ENCODE data around the gene TTLL6. TPM values are rescaled to one million over a fixed set of nuclear protein-coding genes. Genes with fewer than 3 reads are reported as not detected.

TTLL6 gene
- total and polyA plus RNA-seq, 9 of the 15 experiments (the other 6 are each of a cell fraction or from before 2014, with no cell fraction given) = 0.05 TPM; not detected in 8

GRCh38 chr17:48815311-48815710, 1.7 kb downstream of the TTLL6 start:
- 3% methylated on average over 3 of the region's 3 CpGs for WGBS (ENCODE audit: insufficient coverage, low coverage, missing lambda C conversion rate)
- Histone ChIP-seq H2AFZ (ENCODE audit: low read depth, low read length) (no peak overlapping the region), H3K79me2 (ENCODE audit: control insufficient read depth, insufficient read depth, low read length) (no peaks in the 10 kb centered on the region), H3K27ac (ENCODE audit: extremely low read depth, low read depth, low read length) (no peak overlapping the region), H4K20me1 (replicated peaks; ENCODE audit: control insufficient read depth, insufficient read depth, low read length) (no peaks in the 10 kb centered on the region; the same call in 1 of the 2 replicates), H3K9me1 (ENCODE audit: control insufficient read depth, insufficient read depth, low read length) (no peaks in the 10 kb centered on the region), H3K4me3 (no peak overlapping the region), H3K27me3 (ENCODE audit: control insufficient read depth in 2 of 2, insufficient read depth in 2 of 2, low read length in 2 of 2) (peaks cover 14 to 44% of the 10 kb centered on the region in 2 experiments), H3K4me1 (replicated peaks in 1 of 2; ENCODE audit: control insufficient read depth in 2 of 2, insufficient read depth in 2 of 2, low read length in 2 of 2) (peaks cover 0 to 11% of the 10 kb centered on the region in 2 experiments; a peak in 3 of 5 replicates), H3K9me3 (replicated peaks; ENCODE audit: control insufficient read depth, insufficient read depth, low read depth, low read length) (no peaks in the 10 kb centered on the region), H3K9ac (ENCODE audit: insufficient read depth in 1 of 2, low read depth in 2 of 2, low read length in 2 of 2) (no peak overlapping the region), H3K36me3 (ENCODE audit: control insufficient read depth, insufficient read depth, low read length) (no peaks in the 10 kb centered on the region), H3K4me2 (ENCODE audit: insufficient read depth, low read length) (no peak overlapping the region)
- BruUV-seq (replicated peaks) = no TSS peak
- in situ Hi-C loops (cut with MboI) (loop anchor here (10.0 kb wide), 1 partner anchor 219 kb away; no protein-coding TSS in a partner anchor), intact Hi-C loops (cut with micrococcal nuclease) (no loop called here)
- no peak for FAIRE-seq
- ATAC-seq = no peak
- CTCF ChIA-PET (ENCODE audit: low intra/inter-chr PET ratio) = interaction anchor here (2.5 to 4.5 kb wide), 2 partner anchors 63 to 217 kb away, joined by 13 to 43 read pairs; no protein-coding TSS in a partner anchor
- POLR2A ChIA-PET = interaction anchor here (1.2 to 1.5 kb wide), 3 partner anchors 17 to 63 kb away, joined by 3 to 4 read pairs (median 3); no protein-coding TSS in a partner anchor
- DNase-seq (ENCODE audit: extremely low read depth in 1 of 4, low spot score in 3 of 4) = no peak
- TF ChIP-seq ESRRA (IDR thresholded peaks at IDR 0.05; ENCODE audit: borderline replicate concordance, low read depth) = no peak
- no peak for TF ChIP-seq ZNF174 (CRISPR knock-in tag; IDR thresholded peaks at IDR 0.05)
- TF ChIP-seq ZNF830 (CRISPR knock-in tag; IDR thresholded peaks at IDR 0.05) = no peak
- no peak for TF ChIP-seq ZNF311 (CRISPR knock-in tag; IDR thresholded peaks at IDR 0.05)
- no peak for TF ChIP-seq TCFL5 (CRISPR knock-in tag; conservative IDR thresholded peaks at IDR 0.05)
- no peak for TF ChIP-seq SMARCB1 (IDR thresholded peaks at IDR 0.05; ENCODE audit: insufficient read length, low read depth)
- TF ChIP-seq, protein P1, sequence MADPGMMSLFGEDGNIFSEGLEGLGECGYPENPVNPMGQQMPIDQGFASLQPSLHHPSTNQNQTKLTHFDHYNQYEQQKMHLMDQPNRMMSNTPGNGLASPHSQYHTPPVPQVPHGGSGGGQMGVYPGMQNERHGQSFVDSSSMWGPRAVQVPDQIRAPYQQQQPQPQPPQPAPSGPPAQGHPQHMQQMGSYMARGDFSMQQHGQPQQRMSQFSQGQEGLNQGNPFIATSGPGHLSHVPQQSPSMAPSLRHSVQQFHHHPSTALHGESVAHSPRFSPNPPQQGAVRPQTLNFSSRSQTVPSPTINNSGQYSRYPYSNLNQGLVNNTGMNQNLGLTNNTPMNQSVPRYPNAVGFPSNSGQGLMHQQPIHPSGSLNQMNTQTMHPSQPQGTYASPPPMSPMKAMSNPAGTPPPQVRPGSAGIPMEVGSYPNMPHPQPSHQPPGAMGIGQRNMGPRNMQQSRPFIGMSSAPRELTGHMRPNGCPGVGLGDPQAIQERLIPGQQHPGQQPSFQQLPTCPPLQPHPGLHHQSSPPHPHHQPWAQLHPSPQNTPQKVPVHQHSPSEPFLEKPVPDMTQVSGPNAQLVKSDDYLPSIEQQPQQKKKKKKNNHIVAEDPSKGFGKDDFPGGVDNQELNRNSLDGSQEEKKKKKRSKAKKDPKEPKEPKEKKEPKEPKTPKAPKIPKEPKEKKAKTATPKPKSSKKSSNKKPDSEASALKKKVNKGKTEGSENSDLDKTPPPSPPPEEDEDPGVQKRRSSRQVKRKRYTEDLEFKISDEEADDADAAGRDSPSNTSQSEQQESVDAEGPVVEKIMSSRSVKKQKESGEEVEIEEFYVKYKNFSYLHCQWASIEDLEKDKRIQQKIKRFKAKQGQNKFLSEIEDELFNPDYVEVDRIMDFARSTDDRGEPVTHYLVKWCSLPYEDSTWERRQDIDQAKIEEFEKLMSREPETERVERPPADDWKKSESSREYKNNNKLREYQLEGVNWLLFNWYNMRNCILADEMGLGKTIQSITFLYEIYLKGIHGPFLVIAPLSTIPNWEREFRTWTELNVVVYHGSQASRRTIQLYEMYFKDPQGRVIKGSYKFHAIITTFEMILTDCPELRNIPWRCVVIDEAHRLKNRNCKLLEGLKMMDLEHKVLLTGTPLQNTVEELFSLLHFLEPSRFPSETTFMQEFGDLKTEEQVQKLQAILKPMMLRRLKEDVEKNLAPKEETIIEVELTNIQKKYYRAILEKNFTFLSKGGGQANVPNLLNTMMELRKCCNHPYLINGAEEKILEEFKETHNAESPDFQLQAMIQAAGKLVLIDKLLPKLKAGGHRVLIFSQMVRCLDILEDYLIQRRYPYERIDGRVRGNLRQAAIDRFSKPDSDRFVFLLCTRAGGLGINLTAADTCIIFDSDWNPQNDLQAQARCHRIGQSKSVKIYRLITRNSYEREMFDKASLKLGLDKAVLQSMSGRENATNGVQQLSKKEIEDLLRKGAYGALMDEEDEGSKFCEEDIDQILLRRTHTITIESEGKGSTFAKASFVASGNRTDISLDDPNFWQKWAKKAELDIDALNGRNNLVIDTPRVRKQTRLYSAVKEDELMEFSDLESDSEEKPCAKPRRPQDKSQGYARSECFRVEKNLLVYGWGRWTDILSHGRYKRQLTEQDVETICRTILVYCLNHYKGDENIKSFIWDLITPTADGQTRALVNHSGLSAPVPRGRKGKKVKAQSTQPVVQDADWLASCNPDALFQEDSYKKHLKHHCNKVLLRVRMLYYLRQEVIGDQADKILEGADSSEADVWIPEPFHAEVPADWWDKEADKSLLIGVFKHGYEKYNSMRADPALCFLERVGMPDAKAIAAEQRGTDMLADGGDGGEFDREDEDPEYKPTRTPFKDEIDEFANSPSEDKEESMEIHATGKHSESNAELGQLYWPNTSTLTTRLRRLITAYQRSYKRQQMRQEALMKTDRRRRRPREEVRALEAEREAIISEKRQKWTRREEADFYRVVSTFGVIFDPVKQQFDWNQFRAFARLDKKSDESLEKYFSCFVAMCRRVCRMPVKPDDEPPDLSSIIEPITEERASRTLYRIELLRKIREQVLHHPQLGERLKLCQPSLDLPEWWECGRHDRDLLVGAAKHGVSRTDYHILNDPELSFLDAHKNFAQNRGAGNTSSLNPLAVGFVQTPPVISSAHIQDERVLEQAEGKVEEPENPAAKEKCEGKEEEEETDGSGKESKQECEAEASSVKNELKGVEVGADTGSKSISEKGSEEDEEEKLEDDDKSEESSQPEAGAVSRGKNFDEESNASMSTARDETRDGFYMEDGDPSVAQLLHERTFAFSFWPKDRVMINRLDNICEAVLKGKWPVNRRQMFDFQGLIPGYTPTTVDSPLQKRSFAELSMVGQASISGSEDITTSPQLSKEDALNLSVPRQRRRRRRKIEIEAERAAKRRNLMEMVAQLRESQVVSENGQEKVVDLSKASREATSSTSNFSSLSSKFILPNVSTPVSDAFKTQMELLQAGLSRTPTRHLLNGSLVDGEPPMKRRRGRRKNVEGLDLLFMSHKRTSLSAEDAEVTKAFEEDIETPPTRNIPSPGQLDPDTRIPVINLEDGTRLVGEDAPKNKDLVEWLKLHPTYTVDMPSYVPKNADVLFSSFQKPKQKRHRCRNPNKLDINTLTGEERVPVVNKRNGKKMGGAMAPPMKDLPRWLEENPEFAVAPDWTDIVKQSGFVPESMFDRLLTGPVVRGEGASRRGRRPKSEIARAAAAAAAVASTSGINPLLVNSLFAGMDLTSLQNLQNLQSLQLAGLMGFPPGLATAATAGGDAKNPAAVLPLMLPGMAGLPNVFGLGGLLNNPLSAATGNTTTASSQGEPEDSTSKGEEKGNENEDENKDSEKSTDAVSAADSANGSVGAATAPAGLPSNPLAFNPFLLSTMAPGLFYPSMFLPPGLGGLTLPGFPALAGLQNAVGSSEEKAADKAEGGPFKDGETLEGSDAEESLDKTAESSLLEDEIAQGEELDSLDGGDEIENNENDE (IDR thresholded peaks at IDR 0.05; ENCODE audit: low read depth, low read length) = no peak
- TF ChIP-seq, protein P2, sequence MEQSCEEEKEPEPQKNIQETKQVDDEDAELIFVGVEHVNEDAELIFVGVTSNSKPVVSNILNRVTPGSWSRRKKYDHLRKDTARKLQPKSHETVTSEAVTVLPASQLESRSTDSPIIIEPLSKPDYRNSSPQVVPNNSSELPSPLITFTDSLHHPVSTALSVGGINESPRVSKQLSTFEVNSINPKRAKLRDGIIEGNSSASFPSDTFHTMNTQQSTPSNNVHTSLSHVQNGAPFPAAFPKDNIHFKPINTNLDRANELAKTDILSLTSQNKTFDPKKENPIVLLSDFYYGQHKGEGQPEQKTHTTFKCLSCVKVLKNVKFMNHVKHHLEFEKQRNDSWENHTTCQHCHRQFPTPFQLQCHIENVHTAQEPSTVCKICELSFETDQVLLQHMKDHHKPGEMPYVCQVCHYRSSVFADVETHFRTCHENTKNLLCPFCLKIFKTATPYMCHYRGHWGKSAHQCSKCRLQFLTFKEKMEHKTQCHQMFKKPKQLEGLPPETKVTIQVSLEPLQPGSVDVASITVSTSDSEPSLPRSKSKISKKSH (CRISPR knock-in tag; IDR thresholded peaks at IDR 0.05) = no peak
